A673 (cell line): ENCODE measurements around the gene AATK. TPM values are rescaled to one million over a fixed set of nuclear protein-coding genes. Genes with fewer than 3 reads are reported as not detected.

Source experiments
- BruUV-seq: library from RNA; stranded (reverse); fragments of 400-500 nt; replicated peaks from 2 replicates; lab custom pipeline; 2021; lab: Mats Ljungman, UMichigan
- CTCF ChIA-PET: fragments of 300-600 bp; sonication (Branson Sonifier 250); formaldehyde crosslinking; loops from one replicate; lab custom pipeline; 2022; ENCODE audit warnings: antibody characterized with exemption; lab: Charles Lee
- POLR2A ChIA-PET: fragments of 300-600 bp; sonication (Branson Sonifier 250); formaldehyde crosslinking; loops from one replicate; lab custom pipeline; 2022; ENCODE audit warnings: antibody characterized with exemption; ENCODE audit not compliant: low non-redundant PET; lab: Charles Lee
- DNase-seq: peaks from one replicate; pipeline ENCODE4 v3.0.0-alpha.2; 2015; ENCODE audit warnings: low spot score
- H3K27ac ChIP-seq: fragments of 200-600 bp; sonication (generic); 2 replicates; pipeline ENCODE4 v1.5.1; 2016; ENCODE audit warnings: mixed run types, low read depth, mild to moderate bottlenecking, mixed read lengths, antibody characterized with exemption, low read length; ENCODE audit not compliant: poor library complexity, severe bottlenecking
- H3K27me3 ChIP-seq: fragments of 200-600 bp; sonication (generic); replicated peaks from 2 replicates; pipeline ENCODE4 v1.6.1; 2017; ENCODE audit warnings: mixed run types, low read depth, mild to moderate bottlenecking, mixed read lengths, antibody characterized with exemption, low read length; ENCODE audit not compliant: insufficient read depth, poor library complexity
- H3K36me3 ChIP-seq: fragments of 200-600 bp; sonication (generic); 2 replicates; pipeline ENCODE4 v1.6.1; 2016; ENCODE audit warnings: mixed run types, mild to moderate bottlenecking, mixed read lengths, antibody characterized with exemption, low read length; ENCODE audit not compliant: insufficient read depth, poor library complexity, severe bottlenecking
- H3K4me1 ChIP-seq: fragments of 200-600 bp; sonication (generic); 2 replicates; pipeline ENCODE4 v1.6.1; 2017; ENCODE audit warnings: mixed run types, mild to moderate bottlenecking, mixed read lengths, antibody characterized with exemption, low read length; ENCODE audit not compliant: insufficient read depth, poor library complexity, severe bottlenecking
- H3K4me3 ChIP-seq: fragments of 200-600 bp; sonication (generic); 2 replicates; pipeline ENCODE4 v1.5.1; 2016; ENCODE audit warnings: low read depth, mixed run types, mild to moderate bottlenecking, mixed read lengths, low read length; ENCODE audit not compliant: poor library complexity, severe bottlenecking
- H3K9me3 ChIP-seq: fragments of 200-600 bp; sonication (generic); 2 replicates; pipeline ENCODE4 v1.6.1; 2016; ENCODE audit warnings: mixed run types, low read depth, mild to moderate bottlenecking, mixed read lengths, antibody characterized with exemption, low read length; ENCODE audit not compliant: poor library complexity, severe bottlenecking
- CTCF ChIP-seq: fragments of 300-800, 200-600 bp; sonication (generic); conservative IDR thresholded peaks from 2 replicates; pipeline ENCODE4 v1.5.1; 2017; ENCODE audit warnings: low read depth, mild to moderate bottlenecking, antibody characterized with exemption, low read length, moderate library complexity, mixed read lengths
- EZH2 ChIP-seq: fragments of 200-600 bp; sonication (generic); IDR thresholded peaks from 2 replicates; pipeline ENCODE4 v1.6.1; 2017; ENCODE audit warnings: borderline replicate concordance, low read depth, mild to moderate bottlenecking, mixed read lengths, antibody characterized with exemption, low read length; ENCODE audit not compliant: poor library complexity, severe bottlenecking
- intact Hi-C: fragments of 100-400 bp; cut with micrococcal nuclease; formaldehyde crosslinking; loops from one replicate; pipeline ENCODE4 v1.10.0; 2022; ENCODE audit not compliant: unreplicated experiment
- total RNA-seq: library from RNA; stranded (reverse); gene quantifications from 2 replicates; pipeline ENCODE4 v1.2.3, GENCODE V29; 2021

The AATK gene
- total RNA-seq, 1 experiment from 2014 or later = 0.90 TPM

GRCh38 chr17:81182596-81182995 lies 16.6 kb upstream of the AATK start:
- Histone ChIP-seq H3K36me3 (no peaks in the 10 kb centered on the region), H3K4me3 (no peak overlapping the region), H3K27me3 (no peaks in the 10 kb centered on the region), H3K9me3 (no peaks in the 10 kb centered on the region), H3K27ac (no peak overlapping the region), H3K4me1 (no peaks in the 10 kb centered on the region)
- ChIA-PET POLR2A (no interaction called here), CTCF (no interaction called here)
- TF ChIP-seq CTCF (no peak), EZH2 (no peak)
- intact Hi-C loops = no loop called here
- BruUV-seq = no TSS peak
- no peak for DNase-seq

- ChIA-PET CTCF (no interaction called here), POLR2A (no interaction called here)
- Histone ChIP-seq H3K27ac (no peak overlapping the region), H3K27me3 (no peaks in the 10 kb centered on the region), H3K36me3 (no peaks in the 10 kb centered on the region), H3K9me3 (no peaks in the 10 kb centered on the region), H3K4me3 (no peak overlapping the region), H3K4me1 (no peaks in the 10 kb centered on the region)
- BruUV-seq = no TSS peak
- intact Hi-C loops = no loop called here
- DNase-seq = no peak
- TF ChIP-seq CTCF (no peak), EZH2 (no peak)
These were observed 15.8 kb upstream of the AATK start for GRCh38 chr17:81181811-81182185.

GRCh38 chr17:81180836-81181810 lies 15.1 kb upstream of the AATK start:
- Histone ChIP-seq H3K4me3 (no peak overlapping the region), H3K9me3 (no peaks in the 10 kb centered on the region), H3K27me3 (no peaks in the 10 kb centered on the region), H3K36me3 (no peaks in the 10 kb centered on the region), H3K27ac (no peak overlapping the region), H3K4me1 (no peaks in the 10 kb centered on the region)
- intact Hi-C loops = no loop called here
- no peak for DNase-seq
- no TSS peak for BruUV-seq
- TF ChIP-seq EZH2 (no peak), CTCF (no peak)
- ChIA-PET CTCF (no interaction called here), POLR2A (no interaction called here)
